HepG2 (cell line): ENCODE data around the gene STXBP4. TPM values are rescaled to one million over a fixed set of nuclear protein-coding genes. Genes with fewer than 3 reads are reported as not detected.
A peak's percentile ranks its signal among the peaks of the same experiment; 100 is the strongest.

Experiments used
- CHD2 ChIP-seq: IDR thresholded peaks from 2 replicates; pipeline ENCODE4 v1.6.1; 2011; ENCODE audit warnings: low read depth, low read length, improper control_type of control experiment
- DNMT1 ChIP-seq: sonication (generic); formaldehyde crosslinking; IDR thresholded peaks from 2 replicates; pipeline ENCODE4 v1.5.1; 2020; ENCODE audit warnings: mild to moderate bottlenecking, missing genetic modification reagents
- ELF4 ChIP-seq: sonication (generic); formaldehyde crosslinking; IDR thresholded peaks from 2 replicates; pipeline ENCODE4 v1.5.0; 2020; ENCODE audit warnings: missing genetic modification reagents, mild to moderate bottlenecking, moderate library complexity, borderline replicate concordance
- HDAC6 ChIP-seq: fragments of 200-600 bp; sonication (generic); IDR thresholded peaks from 2 replicates; pipeline ENCODE4 v1.7.0; 2017; ENCODE audit warnings: mild to moderate bottlenecking, antibody characterized with exemption, low read length, low read depth
- KDM6A ChIP-seq: IDR thresholded peaks from 2 replicates; pipeline ENCODE4 v1.6.1; 2016; ENCODE audit warnings: low read depth
- MXI1 ChIP-seq: IDR thresholded peaks from 3 replicates; pipeline ENCODE4 v1.6.1; 2012; ENCODE audit warnings: low read depth, low read length, inconsistent platforms, borderline replicate concordance
- NFE2L2 ChIP-seq: fragments of 150-350 bp; IDR thresholded peaks from 2 replicates; pipeline ENCODE4 v1.6.1; 2014; ENCODE audit warnings: low read length
- NR2F1 ChIP-seq, 2 experiments: fragments of 450-650 bp in 1 of 2; formaldehyde crosslinking in 1 of 2; IDR thresholded peaks; 2 replicates each; pipeline versions ENCODE4 v1.5.0 to v1.6.1; 2016 to 2020; ENCODE audit warnings: mild to moderate bottlenecking in 1 of 2, missing compliant biosample characterization in 1 of 2, missing genetic modification reagents in 1 of 2, moderate library complexity in 1 of 2
- NR2F6 ChIP-seq, 2 experiments: IDR thresholded peaks; 2 replicates each; pipeline ENCODE4 v1.6.1; 2016; ENCODE audit warnings: antibody characterized with exemption in 1 of 2, mild to moderate bottlenecking in 1 of 2
- SKI ChIP-seq: fragments of 450-650 bp; IDR thresholded peaks from one replicate; pipeline ENCODE4 v1.6.1; 2018; ENCODE audit warnings: mild to moderate bottlenecking; ENCODE audit not compliant: partially characterized antibody
- SSRP1 ChIP-seq: IDR thresholded peaks from 2 replicates; pipeline ENCODE4 v1.6.1; 2016; ENCODE audit warnings: control low read depth
- TBP ChIP-seq: sonication (generic); formaldehyde crosslinking; IDR thresholded peaks from 2 replicates; pipeline ENCODE4 v1.5.0; 2020; ENCODE audit warnings: missing genetic modification reagents
- TMF1 ChIP-seq: sonication (generic); formaldehyde crosslinking; IDR thresholded peaks from 2 replicates; pipeline ENCODE4 v1.8.1; 2022; ENCODE audit warnings: low read depth, missing genetic modification reagents
- ZNF180 ChIP-seq: sonication (generic); formaldehyde crosslinking; IDR thresholded peaks from 2 replicates; pipeline ENCODE4 v1.4.0; 2020; ENCODE audit warnings: low read depth, missing genetic modification reagents, borderline replicate concordance
- ZNF430 ChIP-seq: sonication (generic); formaldehyde crosslinking; IDR thresholded peaks from 2 replicates; pipeline ENCODE4 v1.9.0; 2021; ENCODE audit warnings: mild to moderate bottlenecking, missing genetic modification reagents
- ZNF577 ChIP-seq: sonication (generic); formaldehyde crosslinking; IDR thresholded peaks from 2 replicates; pipeline ENCODE4 v1.4.0; 2020; ENCODE audit warnings: mild to moderate bottlenecking, low read depth, missing genetic modification reagents, borderline replicate concordance
- ZNF644 ChIP-seq: IDR thresholded peaks from 2 replicates; pipeline ENCODE4 v1.6.1; 2016; ENCODE audit warnings: low read depth
- ZNF773 ChIP-seq: sonication (generic); formaldehyde crosslinking; IDR thresholded peaks from 2 replicates; pipeline ENCODE4 v1.4.0; 2020; ENCODE audit warnings: missing genetic modification reagents, borderline replicate concordance
- ZSCAN31 ChIP-seq: sonication (generic); formaldehyde crosslinking; IDR thresholded peaks from 2 replicates; pipeline ENCODE4 v1.5.0; 2020; ENCODE audit warnings: low read depth, mild to moderate bottlenecking, missing genetic modification reagents
- polyA plus RNA-seq, 8 experiments: library from polyadenylated mRNA; depleted of rRNA in 3 of 8; stranded (reverse) in 7 of 8; unstranded in 1 of 8; fragments of >200 nt; fragmentation: Illumina TruSeq in 4 of 8; extraction: Trizol in 4 of 8; gene quantifications; 2 replicates each; pipeline versions ENCODE4 v1.2.1 to v1.2.3, GENCODE V29; 2011 to 2016; ENCODE audit warnings: low read depth in 4 of 8, missing spikeins in 1 of 8, mixed read lengths in 1 of 8; ENCODE audit not compliant: insufficient read depth in 1 of 8
- total RNA-seq, 5 experiments: library from RNA; depleted of rRNA; stranded (reverse); fragments of >200 nt; fragmentation: Illumina TruSeq; extraction: Trizol; gene quantifications; 2 replicates each; pipeline ENCODE4 v1.2.3, GENCODE V29; 2016; ENCODE audit warnings: low read depth in 1 of 5
- TF ChIP-seq, protein P1 (sequence below): sonication (generic); formaldehyde crosslinking; conservative IDR thresholded peaks from 2 replicates; pipeline ENCODE4 v1.4.0; 2020; ENCODE audit warnings: missing genetic modification reagents
- TF ChIP-seq, protein P2 (sequence below): sonication (generic); formaldehyde crosslinking; IDR thresholded peaks from 2 replicates; pipeline ENCODE4 v1.4.0; 2020; ENCODE audit warnings: missing genetic modification reagents; ENCODE audit errors: not compliant biosample characterization
- TF ChIP-seq, protein P3 (sequence below): sonication (generic); formaldehyde crosslinking; IDR thresholded peaks from 2 replicates; pipeline ENCODE4 v1.4.0; 2020; ENCODE audit warnings: missing genetic modification reagents, borderline replicate concordance
- TF ChIP-seq, protein P4 (sequence below): IDR thresholded peaks from 2 replicates; pipeline ENCODE4 v1.6.1; 2018; ENCODE audit warnings: missing genetic modification reagents, mild to moderate bottlenecking, missing compliant biosample characterization
- TF ChIP-seq, protein P5 (sequence below): sonication (generic); formaldehyde crosslinking; conservative IDR thresholded peaks from 2 replicates; pipeline ENCODE4 v1.5.0; 2020; ENCODE audit warnings: missing genetic modification reagents

STXBP4 gene
- total and polyA plus RNA-seq, 2 of the 13 experiments (the other 11 are each of a cell fraction or from before 2014, with no cell fraction given) = 8.5 to 36.1 TPM

DNA sequence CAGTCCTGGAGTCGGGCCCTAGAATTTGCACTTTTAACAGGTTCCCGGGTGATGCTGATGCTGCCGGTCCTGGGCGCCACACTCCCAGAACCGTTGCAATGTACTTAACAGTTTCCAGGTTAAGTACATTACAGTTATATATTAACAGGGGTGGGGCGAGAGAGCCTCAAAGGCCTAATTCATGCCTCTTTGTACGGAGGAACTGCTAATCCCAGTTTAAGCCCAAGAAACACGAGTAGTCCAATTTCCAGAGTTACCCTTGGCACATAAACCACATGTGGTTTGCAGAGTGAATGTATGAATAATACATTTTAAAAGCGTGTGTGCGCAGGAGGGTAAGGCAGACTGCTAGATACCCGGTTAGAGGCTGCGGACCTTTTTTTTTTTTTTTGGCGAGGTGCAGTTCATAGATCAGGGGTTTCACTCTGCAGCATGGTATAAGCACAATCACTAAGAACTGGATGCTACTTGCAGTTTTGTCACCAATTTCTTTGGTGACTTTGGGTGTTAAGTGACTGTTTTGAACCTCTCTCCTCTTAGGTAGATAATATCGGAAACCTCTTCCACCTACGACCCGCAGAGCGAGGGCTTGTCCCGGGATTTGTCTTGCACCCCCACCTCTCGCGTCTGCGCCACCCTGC, 824 bp upstream of the STXBP4 start (continued):
- TF ChIP-seq, protein P1, sequence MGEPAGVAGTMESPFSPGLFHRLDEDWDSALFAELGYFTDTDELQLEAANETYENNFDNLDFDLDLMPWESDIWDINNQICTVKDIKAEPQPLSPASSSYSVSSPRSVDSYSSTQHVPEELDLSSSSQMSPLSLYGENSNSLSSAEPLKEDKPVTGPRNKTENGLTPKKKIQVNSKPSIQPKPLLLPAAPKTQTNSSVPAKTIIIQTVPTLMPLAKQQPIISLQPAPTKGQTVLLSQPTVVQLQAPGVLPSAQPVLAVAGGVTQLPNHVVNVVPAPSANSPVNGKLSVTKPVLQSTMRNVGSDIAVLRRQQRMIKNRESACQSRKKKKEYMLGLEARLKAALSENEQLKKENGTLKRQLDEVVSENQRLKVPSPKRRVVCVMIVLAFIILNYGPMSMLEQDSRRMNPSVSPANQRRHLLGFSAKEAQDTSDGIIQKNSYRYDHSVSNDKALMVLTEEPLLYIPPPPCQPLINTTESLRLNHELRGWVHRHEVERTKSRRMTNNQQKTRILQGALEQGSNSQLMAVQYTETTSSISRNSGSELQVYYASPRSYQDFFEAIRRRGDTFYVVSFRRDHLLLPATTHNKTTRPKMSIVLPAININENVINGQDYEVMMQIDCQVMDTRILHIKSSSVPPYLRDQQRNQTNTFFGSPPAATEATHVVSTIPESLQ (CRISPR knock-in tag) = no peak
- TF ChIP-seq SKI = no peak
- no peak for TF ChIP-seq KDM6A
- TF ChIP-seq DNMT1 = no peak
- TF ChIP-seq CHD2 = no peak
- no peak for TF ChIP-seq ZNF180
- TF ChIP-seq, protein P2, sequence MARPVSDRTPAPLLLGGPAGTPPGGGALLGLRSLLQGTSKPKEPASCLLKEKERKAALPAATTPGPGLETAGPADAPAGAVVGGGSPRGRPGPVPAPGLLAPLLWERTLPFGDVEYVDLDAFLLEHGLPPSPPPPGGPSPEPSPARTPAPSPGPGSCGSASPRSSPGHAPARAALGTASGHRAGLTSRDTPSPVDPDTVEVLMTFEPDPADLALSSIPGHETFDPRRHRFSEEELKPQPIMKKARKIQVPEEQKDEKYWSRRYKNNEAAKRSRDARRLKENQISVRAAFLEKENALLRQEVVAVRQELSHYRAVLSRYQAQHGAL = no peak
- TF ChIP-seq TMF1 (CRISPR knock-in tag) = no peak
- TF ChIP-seq NR2F6 (IDR thresholded peaks at IDR 0.05) = 0 out of 2 replicates have a peak, but pooled peaks have one; percentile 14
- TF ChIP-seq NR2F6 (CRISPR knock-in tag; IDR thresholded peaks at IDR 0.05) = no peak
- no peak for TF ChIP-seq ELF4 (CRISPR knock-in tag)
- no peak for TF ChIP-seq NR2F1 (CRISPR knock-in tag; IDR thresholded peaks at IDR 0.05)
- TF ChIP-seq, protein P3, sequence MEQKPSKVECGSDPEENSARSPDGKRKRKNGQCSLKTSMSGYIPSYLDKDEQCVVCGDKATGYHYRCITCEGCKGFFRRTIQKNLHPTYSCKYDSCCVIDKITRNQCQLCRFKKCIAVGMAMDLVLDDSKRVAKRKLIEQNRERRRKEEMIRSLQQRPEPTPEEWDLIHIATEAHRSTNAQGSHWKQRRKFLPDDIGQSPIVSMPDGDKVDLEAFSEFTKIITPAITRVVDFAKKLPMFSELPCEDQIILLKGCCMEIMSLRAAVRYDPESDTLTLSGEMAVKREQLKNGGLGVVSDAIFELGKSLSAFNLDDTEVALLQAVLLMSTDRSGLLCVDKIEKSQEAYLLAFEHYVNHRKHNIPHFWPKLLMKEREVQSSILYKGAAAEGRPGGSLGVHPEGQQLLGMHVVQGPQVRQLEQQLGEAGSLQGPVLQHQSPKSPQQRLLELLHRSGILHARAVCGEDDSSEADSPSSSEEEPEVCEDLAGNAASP = no peak
- TF ChIP-seq SSRP1 (CRISPR knock-in tag) = 0 out of 2 replicates have a peak, but pooled peaks have one; percentile 52
- TF ChIP-seq ZNF577 = no peak
- no peak for TF ChIP-seq TBP (CRISPR knock-in tag)
- no peak for TF ChIP-seq ZNF773 (CRISPR knock-in tag)
- TF ChIP-seq, protein P4, sequence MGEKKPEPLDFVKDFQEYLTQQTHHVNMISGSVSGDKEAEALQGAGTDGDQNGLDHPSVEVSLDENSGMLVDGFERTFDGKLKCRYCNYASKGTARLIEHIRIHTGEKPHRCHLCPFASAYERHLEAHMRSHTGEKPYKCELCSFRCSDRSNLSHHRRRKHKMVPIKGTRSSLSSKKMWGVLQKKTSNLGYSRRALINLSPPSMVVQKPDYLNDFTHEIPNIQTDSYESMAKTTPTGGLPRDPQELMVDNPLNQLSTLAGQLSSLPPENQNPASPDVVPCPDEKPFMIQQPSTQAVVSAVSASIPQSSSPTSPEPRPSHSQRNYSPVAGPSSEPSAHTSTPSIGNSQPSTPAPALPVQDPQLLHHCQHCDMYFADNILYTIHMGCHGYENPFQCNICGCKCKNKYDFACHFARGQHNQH (CRISPR knock-in tag) = no peak
- TF ChIP-seq ZNF644 (CRISPR knock-in tag) = no peak
- TF ChIP-seq, protein P5, sequence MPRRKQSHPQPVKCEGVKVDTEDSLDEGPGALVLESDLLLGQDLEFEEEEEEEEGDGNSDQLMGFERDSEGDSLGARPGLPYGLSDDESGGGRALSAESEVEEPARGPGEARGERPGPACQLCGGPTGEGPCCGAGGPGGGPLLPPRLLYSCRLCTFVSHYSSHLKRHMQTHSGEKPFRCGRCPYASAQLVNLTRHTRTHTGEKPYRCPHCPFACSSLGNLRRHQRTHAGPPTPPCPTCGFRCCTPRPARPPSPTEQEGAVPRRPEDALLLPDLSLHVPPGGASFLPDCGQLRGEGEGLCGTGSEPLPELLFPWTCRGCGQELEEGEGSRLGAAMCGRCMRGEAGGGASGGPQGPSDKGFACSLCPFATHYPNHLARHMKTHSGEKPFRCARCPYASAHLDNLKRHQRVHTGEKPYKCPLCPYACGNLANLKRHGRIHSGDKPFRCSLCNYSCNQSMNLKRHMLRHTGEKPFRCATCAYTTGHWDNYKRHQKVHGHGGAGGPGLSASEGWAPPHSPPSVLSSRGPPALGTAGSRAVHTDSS (CRISPR knock-in tag) = no peak
- no peak for TF ChIP-seq ZSCAN31 (CRISPR knock-in tag)
- peak; percentile 45; the same call in 1 of the 3 replicates for TF ChIP-seq MXI1
- no peak for TF ChIP-seq ZNF430
- no peak for TF ChIP-seq NFE2L2
- no peak for TF ChIP-seq HDAC6
